ENCODE results near the gene GPRASP2. TPM values are rescaled to one million over a fixed set of nuclear protein-coding genes. Genes with fewer than 3 reads are reported as not detected.

The GPRASP2 gene
- total RNA-seq, 1 donor from 2014 or later: 0.16 TPM

Other genes starting within 250 kb of the GPRASP2 start
- not detected in 2 replicates for gene TCP11X2, start 240.6 kb upstream of the GPRASP2 start, total RNA-seq
- gene TMSB15A, start 195.7 kb upstream of the GPRASP2 start, total RNA-seq: 0.31 TPM in 1 of 2 replicates, not detected in the other
- gene ARMCX5, start 112.9 kb upstream of the GPRASP2 start, total RNA-seq: 8.1 and 8.9 TPM in 2 replicates
- gene GPRASP1, start 61.0 kb upstream of the GPRASP2 start, total RNA-seq: 0.43 and 0.96 TPM in 2 replicates
- 0.56 and 1.7 TPM in 2 replicates for gene GPRASP3, start 8.3 kb downstream of the GPRASP2 start, total RNA-seq
- 0.26 and 0.68 TPM in 2 replicates for gene RAB40AL, start 224.8 kb downstream of the GPRASP2 start, total RNA-seq

Data from activated CD4-positive, alpha-beta T cell treated with anti-CD3 and anti-CD28 coated beads, Interleukin-2, amount 10 ng/mL, durations not matched to agents 24 days and 14 days (primary cell).